Upper lobe of left lung (tissue), 4 donors: ENCODE data around the gene ARHGAP42.

Experiments used
- EP300 ChIP-seq, 4 donors: sonication (generic); formaldehyde crosslinking; IDR thresholded peaks; one replicate each; pipeline ENCODE4 v1.5.1; 2017; ENCODE audit warnings: antibody characterized with exemption in 4 of 4, control low read depth in 2 of 4
- TF ChIP-seq, protein P1 (sequence below), 6 experiments: fragments of 450-650 bp in 4 of 6; fragments of 200-600 bp in 2 of 6; sonication (generic) in 2 of 6; IDR thresholded peaks; one replicate each; pipeline ENCODE4 v1.5.1; 2016 to 2019; ENCODE audit warnings: antibody characterized with exemption in 6 of 6

DNA sequence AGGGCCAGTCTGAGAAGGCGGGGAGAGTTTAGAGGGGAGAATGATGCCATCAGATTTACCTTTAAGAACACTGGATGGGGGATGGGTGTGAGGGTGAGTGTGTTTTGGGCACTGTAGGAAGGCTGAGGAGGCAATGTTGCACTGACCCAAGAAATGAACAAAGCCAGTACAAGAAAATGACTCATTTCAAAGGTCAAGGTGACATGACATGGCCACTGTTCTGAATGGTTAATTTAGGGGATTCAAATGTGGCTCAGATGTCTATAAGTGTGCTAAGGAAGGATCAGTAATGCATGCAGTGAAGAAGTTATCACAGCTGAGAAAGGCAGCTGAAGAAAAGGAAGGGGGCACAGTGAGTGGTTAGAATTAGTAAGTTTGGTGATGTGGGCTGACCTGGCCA is 312.7 kb downstream of the ARHGAP42 start:
- TF ChIP-seq, protein P1, sequence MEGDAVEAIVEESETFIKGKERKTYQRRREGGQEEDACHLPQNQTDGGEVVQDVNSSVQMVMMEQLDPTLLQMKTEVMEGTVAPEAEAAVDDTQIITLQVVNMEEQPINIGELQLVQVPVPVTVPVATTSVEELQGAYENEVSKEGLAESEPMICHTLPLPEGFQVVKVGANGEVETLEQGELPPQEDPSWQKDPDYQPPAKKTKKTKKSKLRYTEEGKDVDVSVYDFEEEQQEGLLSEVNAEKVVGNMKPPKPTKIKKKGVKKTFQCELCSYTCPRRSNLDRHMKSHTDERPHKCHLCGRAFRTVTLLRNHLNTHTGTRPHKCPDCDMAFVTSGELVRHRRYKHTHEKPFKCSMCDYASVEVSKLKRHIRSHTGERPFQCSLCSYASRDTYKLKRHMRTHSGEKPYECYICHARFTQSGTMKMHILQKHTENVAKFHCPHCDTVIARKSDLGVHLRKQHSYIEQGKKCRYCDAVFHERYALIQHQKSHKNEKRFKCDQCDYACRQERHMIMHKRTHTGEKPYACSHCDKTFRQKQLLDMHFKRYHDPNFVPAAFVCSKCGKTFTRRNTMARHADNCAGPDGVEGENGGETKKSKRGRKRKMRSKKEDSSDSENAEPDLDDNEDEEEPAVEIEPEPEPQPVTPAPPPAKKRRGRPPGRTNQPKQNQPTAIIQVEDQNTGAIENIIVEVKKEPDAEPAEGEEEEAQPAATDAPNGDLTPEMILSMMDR (IDR thresholded peaks at IDR 0.05): no peak
- TF ChIP-seq EP300 (IDR thresholded peaks at IDR 0.05): no peak
